Keratinocyte (primary cell): ENCODE measurements around the gene SOX14. TPM values are rescaled to one million over a fixed set of nuclear protein-coding genes. Genes with fewer than 3 reads are reported as not detected.

Experiments
- DNase-seq: peaks from one replicate; pipeline ENCODE4 v3.0.0-alpha.2; 2011; ENCODE audit warnings: low read depth, missing footprints, low spot score
- FAIRE-seq: peaks from 2 replicates; lab custom pipeline; 2011; peaks lifted over from hg19 to GRCh38; lab: Jason Lieb, UNC
- H2AFZ ChIP-seq: 2 replicates; pipeline ENCODE4 v1.6.0; 2012; ENCODE audit warnings: low read length, control low read depth, inconsistent platforms; ENCODE audit not compliant: control insufficient read depth
- H3K27ac ChIP-seq: 2 replicates; pipeline ENCODE4 v1.5.1; 2011; ENCODE audit warnings: low read length; ENCODE audit not compliant: control insufficient read depth, insufficient read depth
- H3K27me3 ChIP-seq: 3 replicates; pipeline ENCODE4 v1.6.0; 2011; ENCODE audit warnings: low read length; ENCODE audit not compliant: control insufficient read depth, insufficient read depth; ENCODE audit errors: extremely low read depth
- H3K36me3 ChIP-seq, 2 experiments: 2 replicates in 1 of 2; 3 replicates in 1 of 2; pipeline ENCODE4 v1.5.1; 2011; ENCODE audit warnings: low read length in 2 of 2, mild to moderate bottlenecking in 1 of 2; ENCODE audit not compliant: control insufficient read depth in 2 of 2, insufficient read depth in 2 of 2; ENCODE audit errors: extremely low read depth in 1 of 2
- H3K4me1 ChIP-seq: 3 replicates; pipeline ENCODE4 v1.5.1; 2011; ENCODE audit warnings: low read length; ENCODE audit not compliant: control insufficient read depth, insufficient read depth; ENCODE audit errors: extremely low read depth
- H3K4me2 ChIP-seq: 3 replicates; pipeline ENCODE4 v1.6.0; 2011; ENCODE audit warnings: low read depth, low read length; ENCODE audit not compliant: control insufficient read depth, insufficient read depth; ENCODE audit errors: extremely low read depth
- H3K4me3 ChIP-seq, 3 experiments: fragments of 200-600 bp in 1 of 3; sonication (generic) in 1 of 3; 2 replicates in 2 of 3; 3 replicates in 1 of 3; pipeline ENCODE4 v1.5.1; 2011 to 2016; ENCODE audit warnings: low read length in 3 of 3, mild to moderate bottlenecking in 3 of 3, control low read depth in 2 of 3, inconsistent platforms in 1 of 3, low read depth in 1 of 3, mixed read lengths in 1 of 3, mixed run types in 1 of 3, moderate library complexity in 1 of 3; ENCODE audit not compliant: control insufficient read depth in 2 of 3, insufficient read depth in 2 of 3; ENCODE audit errors: extremely low read depth in 1 of 3
- H3K79me2 ChIP-seq: 2 replicates; pipeline ENCODE4 v1.6.0; 2012; ENCODE audit warnings: low read length; ENCODE audit not compliant: control insufficient read depth, insufficient read depth
- H3K9ac ChIP-seq: 3 replicates; pipeline ENCODE4 v1.6.0; 2011; ENCODE audit warnings: low read length; ENCODE audit not compliant: control insufficient read depth, insufficient read depth; ENCODE audit errors: extremely low read depth
- H3K9me1 ChIP-seq: 3 replicates; pipeline ENCODE4 v1.6.0; 2011; ENCODE audit warnings: low read length; ENCODE audit not compliant: control insufficient read depth, insufficient read depth; ENCODE audit errors: extremely low read depth
- H3K9me3 ChIP-seq: 2 replicates; pipeline ENCODE4 v1.5.1; 2012; ENCODE audit warnings: low read depth, low read length; ENCODE audit not compliant: control insufficient read depth
- H4K20me1 ChIP-seq: 3 replicates; pipeline ENCODE4 v1.6.0; 2011; ENCODE audit warnings: low read length; ENCODE audit not compliant: control insufficient read depth, insufficient read depth; ENCODE audit errors: extremely low read depth
- EZH2 ChIP-seq: IDR thresholded peaks from one replicate; pipeline ENCODE4 v1.6.1; 2012; ENCODE audit warnings: inconsistent platforms, mild to moderate bottlenecking, low read length, moderate library complexity
- dilution Hi-C: fragments of 300-500 bp; cut with MboI; formaldehyde crosslinking; loops from one replicate; pipeline ENCODE4 v1.7.0; 2020; ENCODE audit warnings: low sequenced_read_pairs; ENCODE audit not compliant: extremely low pct_ligation_motif_present
- polyA plus RNA-seq, 5 experiments: library from polyadenylated mRNA; depleted of rRNA in 3 of 5; stranded (reverse) in 3 of 5; stranded (forward) in 1 of 5; unstranded in 1 of 5; fragments of >200 nt; gene quantifications; 1 replicate in 1 of 5; 2 replicates in 3 of 5; 3 replicates in 1 of 5; pipeline versions ENCODE4 v1.2.1 to v1.2.3, GENCODE V29; 2011 to 2012; ENCODE audit warnings: missing spikeins in 2 of 5, low read depth in 1 of 5, low replicate concordance in 1 of 5
- TF ChIP-seq, protein P1 (sequence below), 3 experiments: IDR thresholded peaks in 1 of 3; conservative IDR thresholded peaks in 1 of 3; optimal IDR thresholded peaks in 1 of 3; 2 replicates in 2 of 3; 3 replicates in 1 of 3; pipeline versions ENCODE3 to v1.5.1; 2011; ENCODE audit warnings: low read length in 3 of 3, mild to moderate bottlenecking in 3 of 3, moderate library complexity in 2 of 3, control low read depth in 1 of 3, inconsistent platforms in 1 of 3; ENCODE audit not compliant: insufficient read depth in 2 of 3; ENCODE audit errors: extremely low read depth in 1 of 3

Gene SOX14
- polyA plus RNA-seq, 1 donor (not counting 4 experiments of a cell fraction or from before 2014, with no cell fraction given) = not detected

DNA sequence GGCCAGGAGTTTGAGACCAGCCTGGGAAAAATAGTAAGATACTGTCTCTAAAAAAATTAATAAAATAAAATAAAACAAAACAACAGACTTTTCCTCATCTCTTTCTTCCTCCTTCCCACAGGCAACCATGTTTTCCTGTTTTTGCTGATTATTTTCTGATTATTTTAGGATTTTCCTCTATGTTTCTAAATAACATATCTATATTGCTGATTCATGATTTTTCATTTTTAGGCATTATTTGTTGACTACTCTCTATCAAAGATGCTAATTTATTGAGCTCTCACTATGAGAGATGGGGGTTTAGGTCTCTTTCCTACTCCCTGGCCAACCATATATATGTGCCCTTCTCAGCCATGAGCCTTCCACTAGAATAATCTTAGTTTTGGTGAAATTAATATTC, 45.4 kb downstream of the SOX14 start:
- Histone ChIP-seq H3K79me2 (no peaks in the 10 kb centered on the region), H3K27ac (no peak overlapping the region), H3K9me1 (no peaks in the 10 kb centered on the region), H4K20me1 (no peaks in the 10 kb centered on the region), H2AFZ (no peak overlapping the region), H3K4me3 (no peak overlapping the region), H3K4me1 (no peaks in the 10 kb centered on the region), H3K9me3 (no peaks in the 10 kb centered on the region), H3K4me2 (no peak overlapping the region), H3K36me3 (no peaks in the 10 kb centered on the region), H3K9ac (no peak overlapping the region), H3K27me3 (no peaks in the 10 kb centered on the region)
- TF ChIP-seq, protein P1, sequence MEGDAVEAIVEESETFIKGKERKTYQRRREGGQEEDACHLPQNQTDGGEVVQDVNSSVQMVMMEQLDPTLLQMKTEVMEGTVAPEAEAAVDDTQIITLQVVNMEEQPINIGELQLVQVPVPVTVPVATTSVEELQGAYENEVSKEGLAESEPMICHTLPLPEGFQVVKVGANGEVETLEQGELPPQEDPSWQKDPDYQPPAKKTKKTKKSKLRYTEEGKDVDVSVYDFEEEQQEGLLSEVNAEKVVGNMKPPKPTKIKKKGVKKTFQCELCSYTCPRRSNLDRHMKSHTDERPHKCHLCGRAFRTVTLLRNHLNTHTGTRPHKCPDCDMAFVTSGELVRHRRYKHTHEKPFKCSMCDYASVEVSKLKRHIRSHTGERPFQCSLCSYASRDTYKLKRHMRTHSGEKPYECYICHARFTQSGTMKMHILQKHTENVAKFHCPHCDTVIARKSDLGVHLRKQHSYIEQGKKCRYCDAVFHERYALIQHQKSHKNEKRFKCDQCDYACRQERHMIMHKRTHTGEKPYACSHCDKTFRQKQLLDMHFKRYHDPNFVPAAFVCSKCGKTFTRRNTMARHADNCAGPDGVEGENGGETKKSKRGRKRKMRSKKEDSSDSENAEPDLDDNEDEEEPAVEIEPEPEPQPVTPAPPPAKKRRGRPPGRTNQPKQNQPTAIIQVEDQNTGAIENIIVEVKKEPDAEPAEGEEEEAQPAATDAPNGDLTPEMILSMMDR (optimal IDR thresholded peaks at IDR 0.05 in 1 of 3, IDR thresholded peaks at IDR 0.05 in 1 of 3, conservative IDR thresholded peaks at IDR 0.05 in 1 of 3; ENCODE audit: extremely low read depth in 1 of 3, insufficient read depth in 2 of 3, low read length in 3 of 3) = no peak
- TF ChIP-seq EZH2 = no peak
- no peak for DNase-seq
- dilution Hi-C loops = no loop called here
- no peak for FAIRE-seq

DNA sequence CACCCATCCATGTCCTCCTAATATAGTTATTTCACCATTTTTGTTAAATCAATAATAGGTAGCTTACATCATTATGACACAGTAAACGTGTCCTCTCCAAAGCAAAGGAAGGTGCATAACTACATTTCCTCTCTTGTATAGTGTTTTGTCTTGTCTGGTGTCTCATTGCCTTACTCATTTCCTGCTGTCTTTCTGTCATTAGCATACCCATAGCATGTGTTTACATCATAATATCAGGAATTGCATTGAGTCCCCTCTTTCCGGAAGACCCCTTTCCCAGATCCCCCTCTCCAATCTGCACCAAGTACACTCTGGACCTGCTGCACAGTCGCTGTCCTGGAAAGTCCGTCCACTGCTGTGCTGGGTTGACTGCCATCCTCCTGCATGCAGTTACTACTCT, 47.9 kb downstream of the SOX14 start:
- H3K9ac ChIP-seq = no peak overlapping the region
- no peaks in the 10 kb centered on the region for H3K9me3 ChIP-seq
- no peaks in the 10 kb centered on the region for H3K9me1 ChIP-seq
- TF ChIP-seq EZH2 = no peak
- H3K27me3 ChIP-seq = no peaks in the 10 kb centered on the region
- dilution Hi-C loops = no loop called here
- H3K4me3 ChIP-seq = no peak overlapping the region
- no peaks in the 10 kb centered on the region for H4K20me1 ChIP-seq
- H3K36me3 ChIP-seq = no peaks in the 10 kb centered on the region
- no peak overlapping the region for H2AFZ ChIP-seq
- no peaks in the 10 kb centered on the region for H3K79me2 ChIP-seq
- no peak overlapping the region for H3K4me2 ChIP-seq
- no peak overlapping the region for H3K27ac ChIP-seq
- DNase-seq = no peak
- no peak for FAIRE-seq
- no peaks in the 10 kb centered on the region for H3K4me1 ChIP-seq

DNA sequence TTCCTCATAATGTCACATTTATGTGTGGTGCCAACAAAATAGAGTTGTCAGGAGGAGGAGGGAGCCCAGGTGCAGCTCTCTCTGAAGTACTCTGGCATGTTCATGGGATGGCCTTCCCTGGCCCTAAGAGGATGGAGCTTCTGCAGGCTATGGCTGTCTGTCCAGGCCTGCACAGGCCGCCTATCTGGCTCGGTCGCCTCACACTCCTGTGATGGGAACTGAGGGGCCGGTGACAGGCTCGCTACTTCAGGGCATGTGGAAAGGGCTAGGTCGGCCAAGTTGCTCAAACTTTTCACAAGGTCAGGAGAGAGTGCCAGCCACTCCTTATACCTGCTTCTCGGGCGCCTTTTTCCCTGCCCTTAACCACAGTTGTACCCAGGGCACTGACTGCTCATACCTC, 51.1 kb downstream of the SOX14 start:
- Histone ChIP-seq H3K9ac (no peak overlapping the region), H2AFZ (no peak overlapping the region), H3K79me2 (no peaks in the 10 kb centered on the region), H3K4me3 (no peak overlapping the region), H3K4me1 (no peaks in the 10 kb centered on the region), H3K36me3 (no peaks in the 10 kb centered on the region), H4K20me1 (no peaks in the 10 kb centered on the region), H3K9me1 (no peaks in the 10 kb centered on the region), H3K9me3 (no peaks in the 10 kb centered on the region), H3K4me2 (no peak overlapping the region), H3K27ac (no peak overlapping the region), H3K27me3 (no peaks in the 10 kb centered on the region)
- DNase-seq (no peak), FAIRE-seq (no peak)
- TF ChIP-seq EZH2 = no peak
- TF ChIP-seq, protein P1 (optimal IDR thresholded peaks at IDR 0.05 in 1 of 3, IDR thresholded peaks at IDR 0.05 in 1 of 3, conservative IDR thresholded peaks at IDR 0.05 in 1 of 3; ENCODE audit: extremely low read depth in 1 of 3, insufficient read depth in 2 of 3, low read length in 3 of 3) = no peak
- dilution Hi-C loops = no loop called here
